HepG2 (cell line): Measurements from ENCODE around the gene STK11. TPM values are rescaled to one million over a fixed set of nuclear protein-coding genes. Genes with fewer than 3 reads are reported as not detected.
A peak's percentile ranks its signal among the peaks of the same experiment; 100 is the strongest.

ENCODE experiments used
- E2F5 ChIP-seq: sonication (generic); formaldehyde crosslinking; conservative IDR thresholded peaks from 2 replicates; pipeline ENCODE4 v1.4.0; 2020; ENCODE audit warnings: missing genetic modification reagents
- FOXK1 ChIP-seq: sonication (generic); formaldehyde crosslinking; IDR thresholded peaks from 2 replicates; pipeline ENCODE4 v1.4.0; 2020; ENCODE audit warnings: low read depth, missing genetic modification reagents, borderline replicate concordance
- FOXO1 ChIP-seq: sonication (generic); formaldehyde crosslinking; IDR thresholded peaks from 2 replicates; pipeline ENCODE4 v1.4.0; 2020; ENCODE audit warnings: missing genetic modification reagents
- HCFC1 ChIP-seq: fragments of 150-350 bp; IDR thresholded peaks from 2 replicates; pipeline ENCODE4 v1.6.1; 2014; ENCODE audit warnings: low read depth, low read length
- MAFF ChIP-seq: IDR thresholded peaks from 2 replicates; pipeline ENCODE4 v1.6.1; 2011; ENCODE audit warnings: low read depth, low read length, improper control_type of control experiment
- MXD3 ChIP-seq: IDR thresholded peaks from 2 replicates; pipeline ENCODE4 v1.6.1; 2016; ENCODE audit warnings: mild to moderate bottlenecking, missing biosample characterization, missing genetic modification reagents
- NR2C2 ChIP-seq: sonication (generic); formaldehyde crosslinking; IDR thresholded peaks from 2 replicates; pipeline ENCODE4 v1.4.0; 2020; ENCODE audit warnings: missing genetic modification reagents, mild to moderate bottlenecking, moderate library complexity, borderline replicate concordance
- SALL2 ChIP-seq: sonication (generic); formaldehyde crosslinking; IDR thresholded peaks from 2 replicates; pipeline ENCODE4 v1.8.1; 2023; ENCODE audit warnings: mild to moderate bottlenecking, missing genetic modification reagents, inconsistent platforms
- SMC3 ChIP-seq: IDR thresholded peaks from 2 replicates; pipeline ENCODE4 v1.6.1; 2011; ENCODE audit warnings: low read length, improper control_type of control experiment
- ZFP36 ChIP-seq: fragments of 150-350 bp; IDR thresholded peaks from 2 replicates; pipeline ENCODE4 v1.6.1; 2018; ENCODE audit warnings: borderline replicate concordance, low read length, low read depth; ENCODE audit not compliant: partially characterized antibody
- ZGPAT ChIP-seq: IDR thresholded peaks from 2 replicates; pipeline ENCODE4 v1.6.1; 2016; ENCODE audit warnings: mild to moderate bottlenecking
- ZNF142 ChIP-seq: sonication (generic); formaldehyde crosslinking; IDR thresholded peaks from 2 replicates; pipeline ENCODE4 v1.4.0; 2020; ENCODE audit warnings: missing genetic modification reagents
- ZNF264 ChIP-seq: sonication (generic); formaldehyde crosslinking; IDR thresholded peaks from 2 replicates; pipeline ENCODE4 v1.4.0; 2020; ENCODE audit warnings: missing genetic modification reagents
- ZNF749 ChIP-seq: sonication (generic); formaldehyde crosslinking; IDR thresholded peaks from 2 replicates; pipeline ENCODE4 v1.8.0; 2022; ENCODE audit warnings: mild to moderate bottlenecking, missing genetic modification reagents, moderate library complexity, borderline replicate concordance
- ZNF772 ChIP-seq: sonication (generic); formaldehyde crosslinking; IDR thresholded peaks from 2 replicates; pipeline ENCODE4 v1.5.0; 2020; ENCODE audit warnings: mild to moderate bottlenecking, missing genetic modification reagents
- polyA plus RNA-seq, 8 experiments: library from polyadenylated mRNA; depleted of rRNA in 3 of 8; stranded (reverse) in 7 of 8; unstranded in 1 of 8; fragments of >200 nt; fragmentation: Illumina TruSeq in 4 of 8; extraction: Trizol in 4 of 8; gene quantifications; 2 replicates each; pipeline versions ENCODE4 v1.2.1 to v1.2.3, GENCODE V29; 2011 to 2016; ENCODE audit warnings: low read depth in 4 of 8, missing spikeins in 1 of 8, mixed read lengths in 1 of 8; ENCODE audit not compliant: insufficient read depth in 1 of 8
- total RNA-seq, 5 experiments: library from RNA; depleted of rRNA; stranded (reverse); fragments of >200 nt; fragmentation: Illumina TruSeq; extraction: Trizol; gene quantifications; 2 replicates each; pipeline ENCODE4 v1.2.3, GENCODE V29; 2016; ENCODE audit warnings: low read depth in 1 of 5

Gene STK11
- total and polyA plus RNA-seq, 2 of the 13 experiments (the other 11 are each of a cell fraction or from before 2014, with no cell fraction given), result 27.5 to 43.6 TPM

- TF ChIP-seq NR2C2 (CRISPR knock-in tag), result peak; percentile 98
- TF ChIP-seq FOXK1, result peak; percentile 77; the same call in 1 of the 2 replicates
- TF ChIP-seq E2F5 (CRISPR knock-in tag), result peak; percentile 48; the same call in 1 of the 2 replicates
- no peak; the same call in 1 of the 2 replicates for TF ChIP-seq ZNF772 (CRISPR knock-in tag)
- TF ChIP-seq HCFC1, result no peak; the same call in 1 of the 2 replicates
- TF ChIP-seq FOXO1, result peak; percentile 57; the same call in 1 of the 2 replicates
- no peak for TF ChIP-seq ZNF749 (CRISPR knock-in tag)
- peak; percentile 62; the same call in 1 of the 2 replicates for TF ChIP-seq ZNF142 (CRISPR knock-in tag)
- no peak for TF ChIP-seq MXD3 (CRISPR knock-in tag)
- TF ChIP-seq SMC3, result no peak
- TF ChIP-seq MAFF, result no peak
- no peak for TF ChIP-seq ZFP36
- peak; percentile 78 for TF ChIP-seq ZGPAT
- no peak for TF ChIP-seq ZNF264
- peak; percentile 77 for TF ChIP-seq SALL2 (CRISPR knock-in tag)
These were observed at the start of gene STK11 (continued) for GRCh38 chr19:1205114-1206099.
